GM12873 (cell line): ENCODE measurements around the gene SLC28A1.

Source experiments
- TF ChIP-seq, protein P1 (sequence below): IDR thresholded peaks from 2 replicates; pipeline ENCODE4 v1.5.1; 2012; ENCODE audit warnings: low read depth, mild to moderate bottlenecking, moderate library complexity, low read length, control low read depth; ENCODE audit not compliant: insufficient read depth; ENCODE audit errors: missing control alignments

The SLC28A1 gene

GRCh38 chr15:84886984-84887299 is 2.5 kb downstream of the SLC28A1 start:
- TF ChIP-seq, protein P1, sequence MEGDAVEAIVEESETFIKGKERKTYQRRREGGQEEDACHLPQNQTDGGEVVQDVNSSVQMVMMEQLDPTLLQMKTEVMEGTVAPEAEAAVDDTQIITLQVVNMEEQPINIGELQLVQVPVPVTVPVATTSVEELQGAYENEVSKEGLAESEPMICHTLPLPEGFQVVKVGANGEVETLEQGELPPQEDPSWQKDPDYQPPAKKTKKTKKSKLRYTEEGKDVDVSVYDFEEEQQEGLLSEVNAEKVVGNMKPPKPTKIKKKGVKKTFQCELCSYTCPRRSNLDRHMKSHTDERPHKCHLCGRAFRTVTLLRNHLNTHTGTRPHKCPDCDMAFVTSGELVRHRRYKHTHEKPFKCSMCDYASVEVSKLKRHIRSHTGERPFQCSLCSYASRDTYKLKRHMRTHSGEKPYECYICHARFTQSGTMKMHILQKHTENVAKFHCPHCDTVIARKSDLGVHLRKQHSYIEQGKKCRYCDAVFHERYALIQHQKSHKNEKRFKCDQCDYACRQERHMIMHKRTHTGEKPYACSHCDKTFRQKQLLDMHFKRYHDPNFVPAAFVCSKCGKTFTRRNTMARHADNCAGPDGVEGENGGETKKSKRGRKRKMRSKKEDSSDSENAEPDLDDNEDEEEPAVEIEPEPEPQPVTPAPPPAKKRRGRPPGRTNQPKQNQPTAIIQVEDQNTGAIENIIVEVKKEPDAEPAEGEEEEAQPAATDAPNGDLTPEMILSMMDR = no peak

GRCh38 chr15:84887938-84888337 is 3.5 kb downstream of the SLC28A1 start:
- TF ChIP-seq, protein P1 = no peak

DNA sequence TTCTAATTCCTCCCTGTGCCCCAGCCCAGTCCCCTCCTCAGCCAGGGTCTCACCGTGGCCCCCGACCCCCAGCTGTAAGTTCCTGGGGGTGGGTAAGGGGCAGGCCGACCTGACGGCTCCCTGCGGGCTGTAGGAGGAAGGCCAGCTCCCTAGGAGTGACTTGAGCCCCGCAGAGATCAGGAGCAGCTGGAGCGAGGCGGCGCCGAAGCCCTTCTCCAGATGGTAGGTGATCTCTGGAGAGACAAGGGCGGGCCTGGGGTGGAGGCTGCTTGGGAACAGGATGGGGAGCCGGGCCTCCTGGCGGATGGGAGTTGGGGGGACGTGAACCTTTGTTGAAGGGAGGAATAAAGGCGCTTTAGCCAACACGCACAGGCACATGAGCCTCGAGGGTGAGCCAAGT is 4.2 kb downstream of the SLC28A1 start:
- TF ChIP-seq, protein P1 = no peak

GRCh38 chr15:84889313-84889990 is 5.0 kb downstream of the SLC28A1 start:
- TF ChIP-seq, protein P1 = no peak

DNA sequence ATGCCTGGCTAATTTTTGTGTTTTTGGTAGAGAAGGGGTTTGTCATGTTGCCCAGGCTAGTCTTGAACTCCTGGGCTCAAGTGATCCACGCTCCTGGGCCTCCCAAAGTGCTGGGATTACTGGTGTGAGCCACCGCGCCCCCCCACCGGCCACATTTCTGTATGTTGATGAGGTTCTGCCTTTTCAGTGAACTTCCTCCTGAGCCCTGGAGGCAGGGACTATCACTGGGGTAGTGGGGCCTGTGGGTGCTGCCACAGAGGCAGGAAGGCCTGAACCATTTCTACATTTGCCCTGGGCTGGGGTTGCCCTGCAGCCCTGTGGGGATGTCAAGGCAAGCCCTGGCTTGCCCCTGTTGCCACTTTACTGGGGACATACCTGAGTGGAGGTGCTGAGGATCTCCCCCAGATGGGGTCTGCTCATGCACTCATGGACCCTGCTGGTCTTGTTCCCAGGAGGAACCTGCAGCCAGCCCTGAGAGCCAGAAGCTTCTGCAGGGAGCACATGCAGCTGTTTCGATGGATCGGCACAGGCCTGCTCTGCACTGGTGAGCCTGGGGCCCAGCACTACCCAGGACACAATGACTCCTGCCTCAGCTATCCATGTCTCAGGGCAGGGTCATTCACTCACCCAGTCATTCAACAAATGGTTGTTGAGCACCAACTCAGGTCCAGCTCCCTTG is 5.7 kb downstream of the SLC28A1 start:
- TF ChIP-seq, protein P1 = no peak

DNA sequence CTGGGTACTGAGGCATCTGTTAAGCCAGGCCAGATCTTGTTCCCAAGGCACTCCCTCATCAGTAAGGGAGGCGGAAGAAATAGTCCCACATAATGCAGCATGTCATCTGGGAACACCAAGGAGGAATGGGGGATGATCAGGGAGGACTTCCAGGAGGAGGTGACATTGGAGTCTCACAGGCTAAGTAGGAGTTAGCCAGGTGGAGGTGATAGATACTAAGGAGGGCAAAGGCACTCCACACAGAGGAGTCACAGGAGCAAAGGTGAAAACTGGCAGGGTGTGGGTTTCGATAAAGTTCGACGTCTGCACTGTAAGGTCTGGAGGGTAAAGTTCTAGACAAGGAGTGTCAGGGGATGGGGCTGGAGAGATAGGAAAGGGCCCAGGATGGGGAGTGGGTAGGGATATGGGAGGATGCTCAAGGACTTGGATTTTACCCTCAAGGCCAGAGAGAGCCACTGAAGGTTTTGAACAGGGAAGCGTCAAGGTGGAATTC is 6.3 kb downstream of the SLC28A1 start:
- TF ChIP-seq, protein P1 = no peak

- TF ChIP-seq, protein P1 = no peak
These were observed 6.9 kb downstream of the SLC28A1 start for GRCh38 chr15:84891339-84891738.
